Stimulated activated CD8-positive, alpha-beta memory T cell treated with anti-CD3 and anti-CD28 coated beads, Interleukin-7, amount 100 ng/mL, for 24 hours (primary cell): ENCODE measurements around the gene ZNF3.
A peak's percentile ranks its signal among the peaks of the same experiment; 100 is the strongest.

ENCODE experiments used
- DNase-seq: peaks from one replicate; pipeline ENCODE4 v3.0.0-alpha.2; 2020; ENCODE audit warnings: low read depth

The ZNF3 gene

DNA sequence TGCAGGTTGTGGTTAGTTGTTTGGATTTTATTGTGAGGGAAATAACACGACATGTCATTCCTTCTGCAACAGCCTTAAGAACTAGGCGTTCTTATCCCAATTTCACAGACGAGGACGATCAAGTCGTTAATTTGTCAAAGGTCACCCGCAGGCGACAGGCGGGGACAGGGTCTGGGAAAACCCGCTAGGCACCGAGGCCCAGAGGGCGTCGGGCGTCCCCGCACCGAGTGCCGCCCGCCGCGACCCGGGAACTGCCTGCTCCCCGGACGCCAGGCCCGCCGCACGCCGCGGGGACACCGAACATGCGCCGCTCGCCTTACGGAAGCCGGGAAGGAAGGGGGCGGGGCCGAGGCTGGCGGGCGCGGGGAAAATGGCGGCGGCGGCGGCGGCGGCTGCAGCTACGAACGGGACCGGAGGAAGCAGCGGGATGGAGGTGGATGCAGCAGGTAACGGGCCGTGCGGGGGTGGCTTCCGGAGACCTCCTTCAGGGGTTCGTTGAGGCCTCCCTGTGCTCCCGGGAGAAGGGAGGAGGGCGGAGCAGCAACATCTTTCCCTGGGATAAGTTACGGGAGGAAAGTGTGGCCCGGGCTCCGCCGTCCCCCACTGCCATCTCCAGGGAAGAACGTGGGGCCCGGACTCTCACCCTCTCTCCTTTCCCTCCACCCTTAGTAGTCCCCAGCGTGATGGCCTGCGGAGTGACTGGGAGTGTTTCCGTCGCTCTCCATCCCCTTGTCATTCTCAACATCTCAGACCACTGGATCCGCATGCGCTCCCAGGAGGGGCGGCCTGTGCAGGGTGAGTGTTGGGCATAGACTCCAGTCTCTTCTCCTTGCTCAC, 7.3 kb upstream of the ZNF3 start, which contains the start of gene COPS6:
COPS6 (plus strand) TSS at position 349 of the 837 bp plus-strand sequence; CDS start at position 371, 22 bp downstream.
- DNase-seq = peak; percentile 82

DNA sequence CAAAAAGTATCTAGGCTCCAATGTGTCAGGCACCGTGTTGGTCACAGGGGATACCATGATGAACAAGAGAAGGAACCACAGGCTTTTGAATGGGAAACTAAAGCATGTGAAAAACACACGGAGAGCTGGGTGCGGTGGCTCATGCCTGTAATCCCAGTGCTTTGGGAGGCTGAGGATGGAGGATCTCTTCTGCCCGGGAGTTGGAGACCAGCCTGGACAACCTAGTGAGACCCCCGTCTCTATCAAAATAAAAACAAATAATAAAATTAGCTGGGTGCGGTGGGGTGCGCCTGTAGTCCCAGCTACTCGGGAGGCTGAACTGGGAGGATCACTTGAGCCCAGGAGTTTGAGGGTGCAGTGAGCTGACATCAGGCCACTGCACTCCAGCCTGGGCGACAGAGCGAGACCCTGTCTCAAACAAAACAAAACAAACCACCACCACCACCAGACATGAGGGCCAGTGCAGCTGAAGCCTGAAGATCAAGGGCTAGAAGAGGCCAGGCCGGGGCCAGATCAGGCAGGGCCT, 6.6 kb upstream of the ZNF3 start:
- DNase-seq = no peak

DNA sequence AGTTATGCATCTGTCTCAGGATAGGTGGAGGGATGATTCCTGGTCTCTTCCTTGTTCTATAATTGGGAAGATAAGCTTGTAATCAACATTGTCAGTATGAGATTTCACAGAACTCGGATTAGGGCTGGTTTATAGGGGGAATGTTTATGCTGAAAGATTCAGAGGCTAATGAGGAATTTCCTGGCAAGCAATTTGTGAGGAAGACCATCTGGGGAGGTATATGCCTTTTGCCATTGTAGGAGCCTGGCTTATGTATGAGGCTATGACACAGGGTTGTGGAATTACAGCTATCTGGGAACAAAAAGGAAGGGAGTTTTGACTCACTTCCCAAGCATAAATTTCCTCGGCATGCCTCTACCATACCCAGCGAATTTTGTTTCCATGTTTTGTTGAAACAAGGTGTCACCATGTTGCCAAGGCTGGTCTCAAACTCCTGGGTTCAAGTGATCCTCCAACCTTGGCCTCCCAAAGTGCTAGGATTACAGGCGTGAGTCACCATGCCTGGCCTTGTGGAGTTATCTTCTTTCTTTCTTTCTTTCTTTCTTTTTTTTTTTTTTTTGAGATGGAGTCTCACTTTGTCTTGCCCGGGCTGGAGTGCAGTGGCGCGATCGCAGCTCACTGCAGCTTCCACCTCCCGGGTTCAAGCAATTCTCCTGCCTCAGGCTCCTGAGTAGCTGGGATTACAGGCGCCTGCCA, 5.7 kb upstream of the ZNF3 start:
- no peak for DNase-seq

- no peak for DNase-seq
Observed at GRCh38 chr7:100085515-100085914, 4.0 kb upstream of the ZNF3 start.

GRCh38 chr7:100082978-100083377, 1.5 kb upstream of the ZNF3 start:
- no peak for DNase-seq

DNA sequence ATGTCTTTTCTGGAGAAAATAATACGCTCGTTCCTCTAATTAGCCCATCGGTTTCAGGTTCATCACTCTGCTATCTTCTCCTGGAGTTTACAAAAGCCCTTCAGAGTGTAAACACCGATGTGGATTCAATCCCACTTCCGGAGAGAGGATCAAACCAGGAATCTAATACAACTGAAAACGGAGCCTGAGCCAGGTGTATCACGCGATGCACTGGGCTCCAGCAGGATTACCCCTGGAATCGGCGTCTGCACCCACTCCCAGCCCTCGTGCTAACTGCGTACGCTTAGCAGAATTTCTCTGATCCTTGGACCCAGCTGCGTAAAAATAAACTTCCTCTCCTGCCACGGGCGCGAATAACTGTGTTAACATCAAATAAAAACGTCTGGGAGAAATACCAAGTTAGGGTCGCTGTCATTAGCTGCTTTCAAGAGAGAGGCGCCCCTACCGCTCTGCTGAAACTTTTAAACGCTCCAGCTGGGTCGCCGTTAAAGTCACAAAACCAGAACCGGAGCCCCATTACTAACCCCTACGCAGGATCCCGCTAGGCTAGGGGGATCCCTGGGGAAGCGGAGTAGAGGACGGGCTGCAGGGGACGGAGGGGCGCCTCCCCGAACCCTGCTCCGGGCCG, 502 bp downstream of the ZNF3 start:
- no peak for DNase-seq

- DNase-seq = no peak
Observed at GRCh38 chr7:100079024-100079560, 2.4 kb downstream of the ZNF3 start.

DNA sequence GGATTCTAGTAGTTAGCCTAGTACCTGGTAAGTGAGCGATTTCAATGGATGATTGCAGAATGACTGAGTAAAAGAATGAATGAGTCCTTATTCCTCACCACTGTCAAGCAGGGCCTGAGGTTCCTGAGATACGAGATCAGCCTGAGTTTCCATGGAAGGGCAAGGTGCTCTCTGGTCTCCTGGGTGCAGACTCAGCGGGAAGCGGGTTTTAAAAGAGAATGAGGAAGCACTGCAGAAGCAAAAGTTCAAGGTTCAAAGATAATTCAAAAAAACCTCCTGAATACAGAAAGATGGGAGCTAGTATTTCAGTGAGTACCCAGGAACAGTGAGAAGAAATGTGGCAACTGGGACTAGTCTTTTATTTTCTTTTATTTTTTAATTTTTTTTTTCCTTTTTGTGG, 4.3 kb downstream of the ZNF3 start:
- DNase-seq = no peak

DNA sequence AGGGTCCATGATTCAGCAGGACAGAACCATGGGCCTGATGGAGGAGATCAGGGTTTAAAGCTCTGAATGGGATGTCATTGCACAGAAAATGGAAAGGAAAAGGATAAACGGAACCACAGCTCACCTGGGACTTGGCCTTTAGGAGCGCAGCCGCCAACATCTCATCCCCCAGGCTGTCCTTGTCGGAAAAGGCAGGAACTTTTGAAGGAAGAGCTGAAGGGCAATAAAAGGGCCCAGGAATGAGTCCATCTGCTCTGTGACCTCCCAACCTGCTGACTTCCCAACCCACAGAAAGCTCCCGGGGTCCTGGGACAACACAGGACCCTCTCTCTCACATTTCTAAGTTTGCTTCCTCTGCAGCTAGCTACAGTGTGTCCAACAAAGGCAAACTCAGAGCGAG, 6.1 kb downstream of the ZNF3 start:
- DNase-seq = no peak

DNA sequence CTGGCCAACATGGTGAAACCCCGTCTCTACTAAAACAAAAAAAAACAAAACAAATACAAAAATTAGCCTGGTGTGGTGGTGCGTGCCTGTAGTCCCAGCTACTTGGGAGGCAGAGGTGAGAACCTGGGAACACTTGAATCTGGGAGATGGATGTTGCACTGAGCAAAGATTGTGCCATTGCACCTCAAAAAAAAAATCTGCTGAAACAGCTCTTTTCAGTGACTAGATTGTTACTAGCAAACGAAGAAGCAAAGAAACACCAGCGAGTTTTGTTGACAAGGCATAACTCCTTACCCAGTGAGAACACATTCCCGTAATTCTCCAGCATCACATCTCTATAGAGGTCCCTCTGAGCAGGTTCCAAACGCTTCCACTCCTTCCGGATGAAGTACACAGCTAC, 6.7 kb downstream of the ZNF3 start:
- DNase-seq = no peak

DNA sequence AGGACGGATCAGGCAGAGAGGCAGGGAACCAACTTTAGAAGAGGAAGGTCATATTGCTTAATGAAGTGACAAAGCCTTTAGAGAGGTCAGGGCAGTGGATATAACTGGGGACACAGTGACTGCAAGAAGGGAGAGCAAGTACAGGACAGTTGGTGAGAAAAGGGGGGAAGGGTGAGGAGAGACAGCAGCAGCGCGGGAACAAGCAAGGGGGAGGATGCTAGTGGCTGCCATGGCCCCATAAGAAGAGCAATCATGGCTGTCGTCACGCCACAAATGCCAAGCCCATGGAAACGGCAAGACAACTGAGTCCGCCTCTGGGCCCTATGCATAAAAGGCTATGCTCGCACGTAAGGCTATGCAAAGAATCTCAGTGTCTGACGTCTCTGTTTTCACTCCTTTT, 9.1 kb downstream of the ZNF3 start:
- DNase-seq = no peak

DNA sequence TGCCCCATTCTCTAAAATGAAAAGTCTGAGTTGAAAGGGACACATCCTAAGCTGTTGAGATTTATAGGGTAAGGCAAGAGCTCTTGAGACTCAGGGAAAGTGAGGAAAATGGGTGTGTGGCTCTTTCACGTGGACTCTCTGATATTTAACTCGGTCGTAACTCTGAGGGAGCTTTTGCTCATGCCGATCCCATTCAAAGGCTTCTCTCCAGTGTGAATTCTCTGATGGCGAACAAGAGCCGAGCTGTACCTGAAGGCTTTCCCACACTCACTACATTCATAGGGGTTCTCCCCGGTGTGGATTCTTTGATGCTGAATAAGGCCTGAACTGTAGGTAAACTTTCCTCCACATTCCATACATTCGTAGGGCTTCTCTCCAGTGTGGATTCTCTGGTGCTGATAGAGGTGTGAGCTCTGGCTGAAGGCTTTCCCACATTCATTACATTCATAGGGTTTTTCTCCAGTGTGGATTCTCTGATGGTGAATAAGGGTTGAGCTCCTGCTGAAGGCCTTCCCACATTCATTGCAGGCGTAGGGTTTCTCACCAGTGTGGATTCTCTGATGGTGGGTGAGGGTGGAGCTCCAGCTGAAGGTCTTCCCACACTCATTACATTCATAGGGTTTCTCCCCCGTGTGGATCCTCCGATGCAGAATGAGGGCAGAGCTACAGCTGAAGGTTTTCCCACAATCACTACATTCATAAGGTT, 10.4 kb downstream of the ZNF3 start:
- no peak for DNase-seq

DNA sequence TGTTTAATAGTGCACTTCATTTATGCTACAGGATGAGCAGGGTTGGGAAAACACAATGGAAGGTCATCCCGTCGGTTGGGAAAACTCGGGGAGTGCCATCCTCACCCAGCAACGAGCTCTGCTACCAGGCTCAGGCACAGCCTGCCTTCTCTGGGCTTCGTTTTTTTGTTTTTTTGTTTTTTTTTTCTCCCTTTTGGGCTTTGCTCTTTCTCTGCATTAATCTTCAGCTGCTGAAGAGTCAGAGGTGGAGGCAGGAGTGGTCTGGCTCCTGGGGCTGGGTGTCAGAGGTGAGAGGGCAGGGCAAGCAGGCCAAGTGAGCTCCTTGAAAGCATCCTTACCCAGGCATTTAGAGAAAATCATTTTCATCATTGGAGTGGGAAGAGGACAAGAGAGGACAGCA, 11.5 kb downstream of the ZNF3 start:
- no peak for DNase-seq

DNA sequence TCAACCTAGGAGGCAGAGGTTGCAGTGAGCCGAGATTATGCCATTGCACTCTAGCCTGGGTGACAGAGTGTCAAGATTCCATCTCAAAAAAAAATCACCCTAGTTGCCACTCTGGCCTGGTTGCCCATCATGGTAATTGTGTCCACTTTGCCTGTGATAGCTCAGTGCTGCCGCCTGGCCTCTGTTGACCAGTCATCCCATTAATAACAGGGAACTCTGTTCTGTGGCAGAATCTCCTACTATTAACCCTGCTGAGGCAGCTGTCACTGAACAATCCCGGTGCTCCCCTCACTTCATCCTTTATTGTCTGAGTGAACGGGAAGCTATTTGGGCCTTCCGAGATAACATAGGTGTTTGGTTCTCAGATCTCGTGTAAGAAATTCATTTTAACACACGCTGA, 14.6 kb downstream of the ZNF3 start:
- no peak for DNase-seq

DNA sequence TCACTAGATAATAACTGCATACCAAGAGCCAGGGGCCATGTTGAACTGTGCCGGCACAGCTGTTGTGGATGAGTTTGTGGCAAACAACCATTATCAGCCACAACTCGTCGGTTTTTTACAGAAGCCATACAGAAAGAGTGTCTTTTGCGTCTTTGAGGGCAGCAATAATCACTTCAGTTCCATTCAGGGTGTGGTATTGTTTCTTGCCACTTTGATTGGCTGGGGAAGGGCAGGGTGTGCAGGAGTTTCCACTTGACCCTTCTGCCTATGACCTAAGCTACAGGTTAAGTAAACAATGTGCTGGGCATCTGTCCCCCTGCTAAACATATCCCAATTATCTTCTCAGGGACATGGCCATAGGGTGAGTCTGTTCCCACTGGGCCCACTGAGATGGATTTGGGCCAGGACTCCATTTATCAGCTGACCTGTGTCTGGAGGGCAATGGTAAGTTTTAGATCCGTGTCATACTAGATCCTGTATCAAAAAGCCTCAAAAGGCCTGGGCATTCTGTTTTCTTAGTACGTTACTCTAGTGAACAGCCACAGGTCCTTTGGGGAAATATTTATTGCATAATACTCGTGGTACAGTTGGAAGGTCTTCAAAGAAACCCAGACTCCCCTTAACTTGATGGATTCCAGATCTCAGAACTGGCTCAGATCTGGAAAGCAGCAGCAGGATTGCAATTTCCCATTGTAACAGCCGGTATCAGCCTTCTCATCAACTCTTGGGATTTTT, 15.9 kb downstream of the ZNF3 start:
- no peak for DNase-seq

- no peak for DNase-seq
Observed at GRCh38 chr7:100064162-100064561, 17.4 kb downstream of the ZNF3 start.

GRCh38 chr7:100063376-100063775, 18.1 kb downstream of the ZNF3 start:
- no peak for DNase-seq

- DNase-seq = no peak
Observed at GRCh38 chr7:100061518-100062193, 19.9 kb downstream of the ZNF3 start.

GRCh38 chr7:100059251-100059739, 22.2 kb downstream of the ZNF3 start:
- DNase-seq = no peak

- DNase-seq = no peak
Observed at GRCh38 chr7:100057006-100057405, 24.5 kb downstream of the ZNF3 start.
